A549 (cell line): ENCODE measurements around the gene KDM5B. TPM values are rescaled to one million over a fixed set of nuclear protein-coding genes. Genes with fewer than 3 reads are reported as not detected.

Source experiments
- ATAC-seq, 2 experiments: fragments of 200-7000 bp in 1 of 2; fragments of >200 bp in 1 of 2; cut with Nextera tagmentation in 1 of 2; cut with Tn5 transposase in 1 of 2; 3 replicates each; pipeline versions ENCODE4 v1.8.0 to v1.9.1; 2018 to 2020; ENCODE audit warnings: mild to moderate bottlenecking in 1 of 2, moderate library complexity in 1 of 2
- CTCF ChIA-PET: fragments of 300-600 bp; sonication (Branson Sonifier 250); formaldehyde crosslinking; extraction: SDS; loops from one replicate; lab custom pipeline; 2021; ENCODE audit warnings: antibody characterized with exemption, inconsistent platforms; lab: Yijun Ruan, JAX
- POLR2A ChIA-PET: fragments of 350-600 bp; formaldehyde crosslinking; extraction: SDS; loops from one replicate; lab custom pipeline; 2021; ENCODE audit warnings: antibody characterized with exemption, inconsistent platforms; lab: Yijun Ruan, JAX
- DNase-seq, 2 experiments: peaks; one replicate each; pipeline versions ENCODE4 v3.0.0 to v3.0.0-alpha.2; 2011 to 2016; ENCODE audit warnings: low read depth in 1 of 2, low spot score in 1 of 2
- FAIRE-seq: peaks from 2 replicates; lab custom pipeline; 2011; peaks lifted over from hg19 to GRCh38; lab: Jason Lieb, UNC
- H3K27ac ChIP-seq, 2 experiments: fragments of >200 bp; sonication (Bioruptor Twin); formaldehyde crosslinking; 3 replicates each; pipeline ENCODE4 v1.5.1; 2016 to 2017
- H3K4me1 ChIP-seq: fragments of >200 bp; sonication (Bioruptor Twin); formaldehyde crosslinking; 3 replicates; pipeline ENCODE4 v1.6.1; 2016
- H3K4me2 ChIP-seq: fragments of >200 bp; sonication (Bioruptor Twin); formaldehyde crosslinking; 3 replicates; pipeline ENCODE4 v1.6.1; 2016
- H3K4me3 ChIP-seq: fragments of >200 bp; sonication (Bioruptor Twin); formaldehyde crosslinking; 3 replicates; pipeline ENCODE4 v1.5.1; 2016
- H3K9me3 ChIP-seq: fragments of >200 bp; sonication (Bioruptor Twin); formaldehyde crosslinking; 3 replicates; pipeline ENCODE4 v1.6.1; 2016
- CEBPB ChIP-seq, 2 experiments: fragments of >200 bp in 1 of 2; sonication (Bioruptor Twin) in 1 of 2; formaldehyde crosslinking in 1 of 2; IDR thresholded peaks; 2 replicates each; pipeline ENCODE4 v1.6.1; 2012 to 2016
- CHD4 ChIP-seq: fragments of 200-600 bp; sonication (generic); IDR thresholded peaks from 2 replicates; pipeline ENCODE4 v1.6.1; 2016; ENCODE audit warnings: antibody characterized with exemption, mild to moderate bottlenecking, borderline replicate concordance
- CTCF ChIP-seq: fragments of >200 bp; sonication (Bioruptor Twin); formaldehyde crosslinking; IDR thresholded peaks from 3 replicates; pipeline ENCODE4 v1.5.1; 2016
- EHF ChIP-seq: fragments of 250-450 bp; sonication (Bioruptor Pico); IDR thresholded peaks from 2 replicates; pipeline ENCODE4 v1.5.0; 2020; ENCODE audit warnings: mild to moderate bottlenecking
- EHMT2 ChIP-seq: fragments of 200-600 bp; sonication (generic); IDR thresholded peaks from 2 replicates; pipeline ENCODE4 v1.6.1; 2016; ENCODE audit warnings: antibody characterized with exemption, low read depth, mild to moderate bottlenecking, moderate library complexity
- ESRRA ChIP-seq: fragments of 150-350 bp; IDR thresholded peaks from 2 replicates; pipeline ENCODE4 v1.6.1; 2014; ENCODE audit warnings: mild to moderate bottlenecking, low read length, borderline replicate concordance
- FOXS1 ChIP-seq: fragments of 250-450 bp; sonication (Bioruptor Pico); IDR thresholded peaks from 2 replicates; pipeline ENCODE4 v1.5.0; 2020; ENCODE audit warnings: mild to moderate bottlenecking, moderate library complexity
- HOXA7 ChIP-seq: fragments of 250-450 bp; sonication (Bioruptor Pico); IDR thresholded peaks from 2 replicates; pipeline ENCODE4 v1.5.0; 2020; ENCODE audit warnings: mild to moderate bottlenecking, moderate library complexity
- JUN ChIP-seq, 2 experiments: fragments of >200 bp; sonication (Bioruptor Twin); formaldehyde crosslinking; IDR thresholded peaks; 2 replicates in 1 of 2; 3 replicates in 1 of 2; pipeline ENCODE4 v1.6.1; 2016 to 2017
- KDM1A ChIP-seq: fragments of 200-600 bp; sonication (generic); IDR thresholded peaks from 2 replicates; pipeline ENCODE4 v1.6.1; 2016; ENCODE audit warnings: low read depth, mild to moderate bottlenecking
- KDM5A ChIP-seq: fragments of 200-600 bp; sonication (generic); IDR thresholded peaks from 2 replicates; pipeline ENCODE4 v1.6.1; 2016; ENCODE audit warnings: antibody characterized with exemption, mild to moderate bottlenecking
- MAZ ChIP-seq: fragments of 150-350 bp; IDR thresholded peaks from 2 replicates; pipeline ENCODE4 v1.6.1; 2014; ENCODE audit warnings: antibody characterized with exemption, low read depth, low read length, borderline replicate concordance
- MYC ChIP-seq: IDR thresholded peaks from 2 replicates; pipeline ENCODE4 v1.6.1; 2012; ENCODE audit warnings: mild to moderate bottlenecking, inconsistent platforms, low read length, improper control_type of control experiment, borderline replicate concordance
- NPAS2 ChIP-seq: fragments of 250-450 bp; sonication (Bioruptor Pico); IDR thresholded peaks from 2 replicates; pipeline ENCODE4 v1.8.0; 2022; ENCODE audit warnings: mild to moderate bottlenecking, moderate library complexity, borderline replicate concordance
- POLR2AphosphoS2 ChIP-seq: conservative IDR thresholded peaks from 2 replicates; pipeline ENCODE4 v1.6.1; 2012; ENCODE audit warnings: low read length, improper control_type of control experiment, inconsistent platforms
- RCOR1 ChIP-seq: fragments of 150-350 bp; IDR thresholded peaks from 2 replicates; pipeline ENCODE4 v1.6.1; 2014; ENCODE audit warnings: antibody characterized with exemption, low read length, low read depth
- RFX5 ChIP-seq: fragments of 450-650 bp; IDR thresholded peaks from 2 replicates; pipeline ENCODE4 v1.7.1; 2014; ENCODE audit warnings: antibody characterized with exemption, mild to moderate bottlenecking, moderate library complexity
- ZC3H11A ChIP-seq: fragments of 450-650 bp; IDR thresholded peaks from 2 replicates; pipeline ENCODE4 v1.6.1; 2014; ENCODE audit warnings: antibody characterized with exemption, mild to moderate bottlenecking
- ZFP36 ChIP-seq: fragments of 450-650 bp; IDR thresholded peaks from 2 replicates; pipeline ENCODE4 v1.6.1; 2014; ENCODE audit warnings: borderline replicate concordance; ENCODE audit not compliant: partially characterized antibody
- WGBS: methylation state at CpG from one replicate; pipeline ENCODE4 v1.1.6; 2017; ENCODE audit errors: missing lambda C conversion rate; 5-methylcytosine and 5-hydroxymethylcytosine counted together
- polyA plus RNA-seq, 4 experiments: library from polyadenylated mRNA; depleted of rRNA in 3 of 4; stranded (reverse); fragments of >200 nt; fragmentation: RNase III in 1 of 4; extraction: RNeasy Plus Mini Kit Qiagen cat#74134 plus additional on column Dnase treatment in 1 of 4; gene quantifications; 2 replicates in 3 of 4; 3 replicates in 1 of 4; pipeline ENCODE4 v1.2.3, GENCODE V29; 2011 to 2017
- TF ChIP-seq, protein P1 (sequence below): fragments of >200 bp; sonication (Bioruptor Twin); formaldehyde crosslinking; IDR thresholded peaks from 2 replicates; pipeline ENCODE4 v1.6.1; 2016

The KDM5B gene
- polyA plus RNA-seq, 2 of the 4 experiments (the other 2 are of a cell fraction) = 15.8 to 44.3 TPM

- ATAC-seq (no peak), FAIRE-seq (no peak), DNase-seq (no peak)
- Histone ChIP-seq H3K9me3 (no peaks in the 10 kb centered on the region), H3K4me3 (no peak overlapping the region), H3K27ac (no peak overlapping the region), H3K4me2 (no peak overlapping the region), H3K4me1 (no peaks in the 10 kb centered on the region; the same call in 2 of the 3 replicates)
- POLR2A ChIA-PET = interaction anchor here (0.6 kb wide), 1 partner anchor 75 kb away, joined by 3 read pairs; no protein-coding TSS in a partner anchor
- 48% methylated on average over 4 of the region's 4 CpGs for WGBS
- TF ChIP-seq KDM5A = no peak
- no peak for TF ChIP-seq RCOR1
- TF ChIP-seq ESRRA = no peak
- no peak for TF ChIP-seq CHD4
- no peak for TF ChIP-seq MYC
- TF ChIP-seq POLR2AphosphoS2 = no peak
- TF ChIP-seq CTCF = no peak
- TF ChIP-seq EHF (CRISPR knock-in tag) = no peak
- TF ChIP-seq, protein P1, sequence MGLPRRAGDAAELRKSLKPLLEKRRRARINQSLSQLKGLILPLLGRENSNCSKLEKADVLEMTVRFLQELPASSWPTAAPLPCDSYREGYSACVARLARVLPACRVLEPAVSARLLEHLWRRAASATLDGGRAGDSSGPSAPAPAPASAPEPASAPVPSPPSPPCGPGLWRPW = no peak
- no peak for TF ChIP-seq EHMT2
- no peak for TF ChIP-seq ZC3H11A
- TF ChIP-seq, all 56 proteins: peak for 0
- CTCF ChIA-PET = no interaction called here
These were observed 49.0 kb upstream of the KDM5B start for GRCh38 chr1:202857136-202857610.

DNA sequence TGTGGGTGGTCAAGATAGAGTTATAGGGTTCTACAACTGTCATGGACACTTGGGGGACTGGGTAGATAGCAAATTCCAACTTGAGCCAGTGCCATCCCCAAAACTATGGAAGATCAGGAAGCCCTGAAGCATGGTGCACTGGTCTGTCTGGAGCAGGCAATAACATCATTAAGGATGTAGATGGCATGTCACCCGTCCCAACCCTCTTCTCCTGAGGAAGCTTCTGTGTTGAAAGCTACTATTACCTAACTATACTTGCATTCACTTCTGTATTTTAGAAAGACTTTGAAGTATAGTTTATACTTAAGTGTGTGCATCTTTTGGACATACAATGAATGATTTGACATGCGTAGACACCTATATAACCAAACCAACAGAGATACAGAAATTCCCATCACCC is 47.8 kb upstream of the KDM5B start:
- POLR2A ChIA-PET = no interaction called here
- DNase-seq = no peak
- H3K27ac ChIP-seq = no peak overlapping the region
- 75% methylated on average over 2 of the region's 2 CpGs for WGBS
- no peak overlapping the region for H3K4me3 ChIP-seq
- no peaks in the 10 kb centered on the region for H3K4me1 ChIP-seq
- CTCF ChIA-PET = interaction anchor here (1.3 kb wide), 1 partner anchor 20 kb away, joined by 3 read pairs; no protein-coding TSS in a partner anchor
- no peaks in the 10 kb centered on the region for H3K9me3 ChIP-seq
- FAIRE-seq = no peak
- H3K4me2 ChIP-seq = no peak overlapping the region
- TF ChIP-seq NPAS2 (no peak), JUN (IDR thresholded peaks at IDR 0.05) (no peak), KDM5A (no peak), FOXS1 (CRISPR knock-in tag) (no peak), CEBPB (IDR thresholded peaks at IDR 0.05) (no peak)
- ATAC-seq = no peak

GRCh38 chr1:202854787-202855186 is 46.6 kb upstream of the KDM5B start:
- 72% methylated on average over 8 of the region's 8 CpGs for WGBS
- CTCF ChIA-PET = interaction anchor here (1.0 to 1.3 kb wide), 4 partner anchors 19 to 145 kb away, joined by 3 to 7 read pairs (median 4); no protein-coding TSS in a partner anchor
- H3K9me3 ChIP-seq = no peaks in the 10 kb centered on the region
- POLR2A ChIA-PET = interaction anchor here (1.0 kb wide), 1 partner anchor 44 kb away, joined by 4 read pairs; the partner anchor contains the start of gene PCAT6
- no peak overlapping the region for H3K4me3 ChIP-seq
- no peak overlapping the region for H3K27ac ChIP-seq
- no peak for DNase-seq
- H3K4me1 ChIP-seq = no peaks in the 10 kb centered on the region
- H3K4me2 ChIP-seq = no peak overlapping the region
- no peak for ATAC-seq
- TF ChIP-seq CHD4 (no peak), MAZ (no peak), RFX5 (no peak), ZFP36 (no peak), CEBPB (IDR thresholded peaks at IDR 0.05) (no peak), KDM1A (no peak), HOXA7 (CRISPR knock-in tag) (no peak)
- TF ChIP-seq, protein P1 = no peak
- no peak for FAIRE-seq
